K562 (cell line): Measurements from ENCODE around the gene CHRNB1. TPM values are rescaled to one million over a fixed set of nuclear protein-coding genes. Genes with fewer than 3 reads are reported as not detected.
A peak's percentile ranks its signal among the peaks of the same experiment; 100 is the strongest.

ENCODE experiments used
- BCOR ChIP-seq: fragments of 450-650 bp; IDR thresholded peaks from 2 replicates; pipeline ENCODE4 v1.6.1; 2016
- EP400 ChIP-seq: fragments of 450-650 bp; IDR thresholded peaks from 2 replicates; pipeline ENCODE4 v1.6.1; 2017; ENCODE audit warnings: antibody characterized with exemption, mild to moderate bottlenecking, moderate library complexity
- GATA2 ChIP-seq: sonication (generic); formaldehyde crosslinking; IDR thresholded peaks from 2 replicates; pipeline ENCODE4 v1.4.0; 2020; ENCODE audit warnings: mild to moderate bottlenecking, missing genetic modification reagents
- HNRNPUL1 ChIP-seq: fragments of 200-400 bp; formaldehyde crosslinking; IDR thresholded peaks from 2 replicates; pipeline ENCODE4 v1.6.1; 2017; ENCODE audit warnings: low read length
- JUND ChIP-seq, 2 experiments: IDR thresholded peaks; 2 replicates in 1 of 2; 3 replicates in 1 of 2; pipeline ENCODE4 v1.6.1; 2011; ENCODE audit warnings: borderline replicate concordance in 2 of 2, low read depth in 2 of 2, low read length in 2 of 2, improper control_type of control experiment in 1 of 2, missing biosample characterization in 1 of 2, missing genetic modification characterization in 1 of 2, missing genetic modification reagents in 1 of 2
- MEIS2 ChIP-seq: fragments of 450-650 bp; IDR thresholded peaks from 2 replicates; pipeline ENCODE4 v1.6.1; 2014; ENCODE audit warnings: mild to moderate bottlenecking; ENCODE audit not compliant: partially characterized antibody
- POLR2A ChIP-seq: fragments of 450-650 bp; conservative IDR thresholded peaks from 2 replicates; pipeline ENCODE4 v1.6.1; 2016
- SIN3A ChIP-seq, 2 experiments: fragments of 150-350 bp in 1 of 2; IDR thresholded peaks; 2 replicates each; pipeline ENCODE4 v1.6.1; 2011 to 2016; ENCODE audit warnings: borderline replicate concordance in 2 of 2, low read depth in 2 of 2, low read length in 2 of 2, mild to moderate bottlenecking in 2 of 2, moderate library complexity in 2 of 2; ENCODE audit not compliant: control insufficient read depth in 1 of 2
- SMARCE1 ChIP-seq: fragments of 450-650 bp; IDR thresholded peaks from 2 replicates; pipeline ENCODE4 v1.7.1; 2016; ENCODE audit warnings: mild to moderate bottlenecking
- TCF3 ChIP-seq: sonication (generic); formaldehyde crosslinking; IDR thresholded peaks from 2 replicates; pipeline ENCODE4 v1.4.0; 2020; ENCODE audit warnings: mild to moderate bottlenecking, missing genetic modification reagents
- YY1 ChIP-seq, 3 experiments: IDR thresholded peaks; 2 replicates each; pipeline ENCODE4 v1.6.1; 2011; ENCODE audit warnings: low read length in 2 of 3, mild to moderate bottlenecking in 2 of 3, moderate library complexity in 2 of 3, borderline replicate concordance in 1 of 3, control low read depth in 1 of 3, low read depth in 1 of 3; ENCODE audit not compliant: insufficient read depth in 3 of 3, insufficient replicate concordance in 2 of 3, control insufficient read depth in 1 of 3, insufficient read length in 1 of 3; ENCODE audit errors: extremely low read depth in 1 of 3
- ZNF584 ChIP-seq: fragments of 200-800 bp; sonication (Bioruptor generic); IDR thresholded peaks from 2 replicates; pipeline ENCODE4 v1.6.1; 2016; ENCODE audit warnings: low read depth, mild to moderate bottlenecking, missing genetic modification characterization, missing compliant biosample characterization
- polyA plus RNA-seq, 8 experiments: library from polyadenylated mRNA; depleted of rRNA in 4 of 8; stranded (reverse) in 5 of 8; unstranded in 3 of 8; fragments of >200 nt; fragmentation: Nextera tagmentation in 2 of 8; fragmentation: Illumina TruSeq in 1 of 8; extraction: Ambion mirVana in 2 of 8; extraction: Trizol in 1 of 8; gene quantifications; 2 replicates each; pipeline versions ENCODE4 v1.2.1 to v1.2.3, GENCODE V29; 2011 to 2014; ENCODE audit warnings: inconsistent platforms in 1 of 8, missing spikeins in 1 of 8
- total RNA-seq, 7 experiments: library from RNA; depleted of rRNA in 6 of 7; stranded (reverse); fragments of >200 nt in 6 of 7; fragmentation: Illumina TruSeq in 2 of 7; extraction: Trizol in 2 of 7; gene quantifications; 2 replicates each; pipeline versions ENCODE4 v1.2.1 to v1.2.3, GENCODE V29; 2011 to 2021; ENCODE audit warnings: low replicate concordance in 1 of 7
- TF ChIP-seq, protein P1 (sequence below), 3 experiments: fragments of 200-800 bp in 1 of 3; sonication (Bioruptor generic) in 1 of 3; sonication (generic) in 1 of 3; formaldehyde crosslinking in 1 of 3; IDR thresholded peaks; 2 replicates each; pipeline versions ENCODE4 v1.6.1 to v1.8.0; 2016 to 2022; ENCODE audit warnings: mild to moderate bottlenecking in 2 of 3, missing compliant biosample characterization in 2 of 3, missing genetic modification characterization in 2 of 3, missing genetic modification reagents in 1 of 3
- TF ChIP-seq, protein P2 (sequence below): fragments of 450-650 bp; IDR thresholded peaks from 2 replicates; pipeline ENCODE4 v1.7.0; 2016; ENCODE audit warnings: borderline replicate concordance
- TF ChIP-seq, protein P3 (sequence below): sonication (generic); formaldehyde crosslinking; IDR thresholded peaks from 2 replicates; pipeline ENCODE4 v1.8.0; 2022; ENCODE audit warnings: mild to moderate bottlenecking, missing genetic modification reagents
- TF ChIP-seq, protein P4 (sequence below), 2 experiments: fragments of 200-800 bp in 1 of 2; sonication (Bioruptor generic) in 1 of 2; sonication (generic) in 1 of 2; formaldehyde crosslinking in 1 of 2; IDR thresholded peaks in 1 of 2; conservative IDR thresholded peaks in 1 of 2; 2 replicates each; pipeline versions ENCODE4 v1.5.0 to v1.6.1; 2016 to 2020; ENCODE audit warnings: missing compliant biosample characterization in 1 of 2, missing genetic modification characterization in 1 of 2, missing genetic modification reagents in 1 of 2

CHRNB1 gene
- total and polyA plus RNA-seq, 9 of the 15 experiments (the other 6 are each of a cell fraction or from before 2014, with no cell fraction given): 4.7 to 12.3 (median 6.8) TPM

DNA sequence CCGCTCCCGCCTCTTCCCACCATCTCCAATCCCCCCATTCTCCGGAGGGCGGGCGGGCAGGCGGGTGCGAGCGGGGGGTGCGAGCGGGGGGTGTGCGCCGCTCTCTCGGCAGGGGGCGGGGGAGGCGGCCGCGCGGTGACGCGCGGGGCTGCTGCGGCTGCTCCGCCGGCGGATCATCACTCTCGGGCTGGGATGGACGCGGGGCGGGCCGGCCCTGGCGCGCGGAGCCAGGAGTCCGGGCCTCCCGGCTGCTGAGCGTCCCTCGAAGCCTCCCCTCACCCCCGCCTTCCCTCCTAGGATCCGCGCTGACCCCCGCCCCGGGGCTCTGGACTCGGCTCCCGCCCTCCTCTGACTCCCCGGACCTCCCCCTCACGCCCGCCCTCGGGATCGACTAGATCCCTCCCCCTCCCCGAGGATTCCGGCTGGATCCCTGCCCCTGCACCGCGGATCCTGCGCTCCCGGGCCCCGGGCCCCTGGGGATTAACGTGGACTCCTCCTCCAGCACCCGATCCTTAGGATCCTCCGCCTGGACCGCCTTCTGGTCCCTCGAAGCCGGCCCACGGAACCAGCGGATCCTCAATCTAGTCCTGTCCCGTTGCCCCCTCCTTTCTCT, 40.0 kb upstream of the CHRNB1 start (continued):
- TF ChIP-seq YY1 (IDR thresholded peaks at IDR 0.05; ENCODE audit: borderline replicate concordance in 1 of 3, control insufficient read depth in 1 of 3, extremely low read depth in 1 of 3, insufficient read depth in 3 of 3, insufficient read length in 1 of 3, insufficient replicate concordance in 2 of 3, low read depth in 1 of 3, low read length in 2 of 3) (peak in 1 of 3 experiments; percentile 32), ZNF584 (CRISPR knock-in tag) (no peak), GATA2 (CRISPR knock-in tag) (no peak), EP400 (no peak), TCF3 (CRISPR knock-in tag) (no peak), HNRNPUL1 (no peak), SIN3A (IDR thresholded peaks at IDR 0.05; ENCODE audit: borderline replicate concordance in 2 of 2, control insufficient read depth in 1 of 2, low read depth in 2 of 2, low read length in 2 of 2) (no peak), MEIS2 (no peak), BCOR (no peak), SMARCE1 (no peak), POLR2A (no peak), JUND (IDR thresholded peaks at IDR 0.05; ENCODE audit: borderline replicate concordance, low read depth, low read length) (no peak), JUND (tag; IDR thresholded peaks at IDR 0.05; ENCODE audit: borderline replicate concordance, low read depth, low read length) (no peak)
- TF ChIP-seq, protein P1, sequence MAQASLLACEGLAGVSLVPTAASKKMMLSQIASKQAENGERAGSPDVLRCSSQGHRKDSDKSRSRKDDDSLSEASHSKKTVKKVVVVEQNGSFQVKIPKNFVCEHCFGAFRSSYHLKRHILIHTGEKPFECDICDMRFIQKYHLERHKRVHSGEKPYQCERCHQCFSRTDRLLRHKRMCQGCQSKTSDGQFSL (CRISPR knock-in tag; IDR thresholded peaks at IDR 0.05): no peak; the same call in none of the 2 replicates
- TF ChIP-seq, protein P1 (tag; IDR thresholded peaks at IDR 0.05): peak in 1 of 2 experiments; percentile 90; a peak in 2 of 4 replicates
- TF ChIP-seq, protein P2, sequence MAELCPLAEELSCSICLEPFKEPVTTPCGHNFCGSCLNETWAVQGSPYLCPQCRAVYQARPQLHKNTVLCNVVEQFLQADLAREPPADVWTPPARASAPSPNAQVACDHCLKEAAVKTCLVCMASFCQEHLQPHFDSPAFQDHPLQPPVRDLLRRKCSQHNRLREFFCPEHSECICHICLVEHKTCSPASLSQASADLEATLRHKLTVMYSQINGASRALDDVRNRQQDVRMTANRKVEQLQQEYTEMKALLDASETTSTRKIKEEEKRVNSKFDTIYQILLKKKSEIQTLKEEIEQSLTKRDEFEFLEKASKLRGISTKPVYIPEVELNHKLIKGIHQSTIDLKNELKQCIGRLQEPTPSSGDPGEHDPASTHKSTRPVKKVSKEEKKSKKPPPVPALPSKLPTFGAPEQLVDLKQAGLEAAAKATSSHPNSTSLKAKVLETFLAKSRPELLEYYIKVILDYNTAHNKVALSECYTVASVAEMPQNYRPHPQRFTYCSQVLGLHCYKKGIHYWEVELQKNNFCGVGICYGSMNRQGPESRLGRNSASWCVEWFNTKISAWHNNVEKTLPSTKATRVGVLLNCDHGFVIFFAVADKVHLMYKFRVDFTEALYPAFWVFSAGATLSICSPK: no peak
- TF ChIP-seq, protein P3, sequence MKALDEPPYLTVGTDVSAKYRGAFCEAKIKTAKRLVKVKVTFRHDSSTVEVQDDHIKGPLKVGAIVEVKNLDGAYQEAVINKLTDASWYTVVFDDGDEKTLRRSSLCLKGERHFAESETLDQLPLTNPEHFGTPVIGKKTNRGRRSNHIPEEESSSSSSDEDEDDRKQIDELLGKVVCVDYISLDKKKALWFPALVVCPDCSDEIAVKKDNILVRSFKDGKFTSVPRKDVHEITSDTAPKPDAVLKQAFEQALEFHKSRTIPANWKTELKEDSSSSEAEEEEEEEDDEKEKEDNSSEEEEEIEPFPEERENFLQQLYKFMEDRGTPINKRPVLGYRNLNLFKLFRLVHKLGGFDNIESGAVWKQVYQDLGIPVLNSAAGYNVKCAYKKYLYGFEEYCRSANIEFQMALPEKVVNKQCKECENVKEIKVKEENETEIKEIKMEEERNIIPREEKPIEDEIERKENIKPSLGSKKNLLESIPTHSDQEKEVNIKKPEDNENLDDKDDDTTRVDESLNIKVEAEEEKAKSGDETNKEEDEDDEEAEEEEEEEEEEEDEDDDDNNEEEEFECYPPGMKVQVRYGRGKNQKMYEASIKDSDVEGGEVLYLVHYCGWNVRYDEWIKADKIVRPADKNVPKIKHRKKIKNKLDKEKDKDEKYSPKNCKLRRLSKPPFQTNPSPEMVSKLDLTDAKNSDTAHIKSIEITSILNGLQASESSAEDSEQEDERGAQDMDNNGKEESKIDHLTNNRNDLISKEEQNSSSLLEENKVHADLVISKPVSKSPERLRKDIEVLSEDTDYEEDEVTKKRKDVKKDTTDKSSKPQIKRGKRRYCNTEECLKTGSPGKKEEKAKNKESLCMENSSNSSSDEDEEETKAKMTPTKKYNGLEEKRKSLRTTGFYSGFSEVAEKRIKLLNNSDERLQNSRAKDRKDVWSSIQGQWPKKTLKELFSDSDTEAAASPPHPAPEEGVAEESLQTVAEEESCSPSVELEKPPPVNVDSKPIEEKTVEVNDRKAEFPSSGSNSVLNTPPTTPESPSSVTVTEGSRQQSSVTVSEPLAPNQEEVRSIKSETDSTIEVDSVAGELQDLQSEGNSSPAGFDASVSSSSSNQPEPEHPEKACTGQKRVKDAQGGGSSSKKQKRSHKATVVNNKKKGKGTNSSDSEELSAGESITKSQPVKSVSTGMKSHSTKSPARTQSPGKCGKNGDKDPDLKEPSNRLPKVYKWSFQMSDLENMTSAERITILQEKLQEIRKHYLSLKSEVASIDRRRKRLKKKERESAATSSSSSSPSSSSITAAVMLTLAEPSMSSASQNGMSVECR: no peak
- TF ChIP-seq, protein P4, sequence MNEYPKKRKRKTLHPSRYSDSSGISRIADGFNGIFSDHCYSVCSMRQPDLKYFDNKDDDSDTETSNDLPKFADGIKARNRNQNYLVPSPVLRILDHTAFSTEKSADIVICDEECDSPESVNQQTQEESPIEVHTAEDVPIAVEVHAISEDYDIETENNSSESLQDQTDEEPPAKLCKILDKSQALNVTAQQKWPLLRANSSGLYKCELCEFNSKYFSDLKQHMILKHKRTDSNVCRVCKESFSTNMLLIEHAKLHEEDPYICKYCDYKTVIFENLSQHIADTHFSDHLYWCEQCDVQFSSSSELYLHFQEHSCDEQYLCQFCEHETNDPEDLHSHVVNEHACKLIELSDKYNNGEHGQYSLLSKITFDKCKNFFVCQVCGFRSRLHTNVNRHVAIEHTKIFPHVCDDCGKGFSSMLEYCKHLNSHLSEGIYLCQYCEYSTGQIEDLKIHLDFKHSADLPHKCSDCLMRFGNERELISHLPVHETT (CRISPR knock-in tag; conservative IDR thresholded peaks at IDR 0.05 in 1 of 2, IDR thresholded peaks at IDR 0.05 in 1 of 2): 0 out of 4 replicates have a peak, but pooled peaks of 1 of the 2 experiments have one; percentile 3
